DMS114 treated with DMSO at 0.1 percent for 48 hours (cell line): Measurements from ENCODE around the gene POLR2J.

Source experiments
- DNase-seq: peaks from one replicate; lab custom pipeline; 2025; ENCODE audit not compliant: unreplicated experiment; lab: John Stamatoyannopoulos, UW

The POLR2J gene

DNA sequence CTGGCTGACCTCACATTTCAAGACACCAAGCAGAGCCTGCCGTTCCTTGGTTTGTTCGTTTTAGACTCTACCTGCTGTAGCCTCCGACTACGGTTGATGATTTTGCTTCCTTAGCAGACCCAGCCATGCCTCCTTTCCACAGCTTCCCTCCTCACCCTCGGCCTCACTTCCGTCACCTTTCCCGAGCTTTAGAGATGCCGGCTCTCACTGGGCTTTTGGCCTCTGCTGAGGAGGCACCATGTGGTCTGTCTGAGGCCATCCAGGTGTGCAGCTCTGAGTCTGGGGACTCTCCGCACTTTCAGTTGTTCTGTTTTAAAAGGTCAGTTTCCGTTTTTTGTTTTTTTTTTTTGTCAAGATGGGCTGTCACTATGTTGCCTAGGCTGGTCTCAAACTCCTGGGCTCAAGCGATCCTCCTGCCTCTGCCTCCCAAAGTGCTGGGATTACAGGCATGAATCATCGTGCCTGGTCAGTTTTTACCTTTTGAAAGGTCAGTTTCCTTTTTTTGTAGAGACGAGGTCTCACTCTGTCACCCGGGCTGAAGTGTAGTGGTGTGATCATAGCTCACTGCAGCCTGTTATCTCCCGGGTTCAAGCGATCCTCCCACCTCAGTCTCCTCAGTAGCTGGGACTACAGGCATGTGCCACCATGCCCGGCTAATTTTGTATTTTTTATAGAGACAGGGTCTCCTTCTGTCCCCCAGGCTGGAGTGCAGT lies 33.6 kb downstream of the POLR2J start:
- no peak for DNase-seq

DNA sequence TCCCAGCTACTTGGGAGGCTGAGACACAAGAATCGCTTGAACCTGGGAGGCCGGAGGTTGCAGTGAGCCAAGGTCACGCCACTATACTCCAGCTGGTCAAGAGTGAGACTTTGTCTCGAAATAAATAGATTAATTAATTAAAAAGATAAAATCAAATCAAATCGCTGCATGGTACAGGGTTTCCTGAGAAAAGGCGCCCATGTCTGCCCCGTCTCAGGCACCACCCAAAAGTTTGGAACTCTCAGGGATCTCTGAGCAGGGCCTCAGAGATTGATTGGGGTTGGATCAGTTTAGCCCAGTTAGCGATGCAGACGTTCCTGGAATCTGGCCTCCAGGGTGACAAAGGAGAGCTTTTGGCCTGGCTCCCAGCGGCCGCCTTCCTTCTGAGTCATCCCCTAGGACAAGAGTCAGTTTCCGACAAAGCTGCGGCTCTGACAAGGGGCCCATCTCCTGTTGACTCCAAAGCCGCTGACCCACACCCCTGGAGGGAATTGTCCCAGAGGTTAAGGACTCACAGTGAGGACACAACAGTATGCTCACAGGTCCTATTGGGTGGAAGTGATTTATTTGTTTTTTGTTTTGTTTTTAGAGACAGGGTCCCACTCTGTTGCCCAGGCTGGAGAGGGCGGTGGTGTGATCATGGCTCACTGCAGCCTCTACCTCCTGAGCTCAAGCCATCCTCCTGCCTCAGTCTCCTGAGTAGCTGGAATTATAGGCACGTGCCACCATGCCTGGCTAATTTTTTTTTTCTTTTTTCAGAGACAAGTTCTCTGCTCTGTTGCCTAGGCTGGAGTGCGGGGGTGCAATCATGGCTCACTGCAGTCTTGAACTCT lies 38.5 kb downstream of the POLR2J start:
- DNase-seq, result no peak

DNA sequence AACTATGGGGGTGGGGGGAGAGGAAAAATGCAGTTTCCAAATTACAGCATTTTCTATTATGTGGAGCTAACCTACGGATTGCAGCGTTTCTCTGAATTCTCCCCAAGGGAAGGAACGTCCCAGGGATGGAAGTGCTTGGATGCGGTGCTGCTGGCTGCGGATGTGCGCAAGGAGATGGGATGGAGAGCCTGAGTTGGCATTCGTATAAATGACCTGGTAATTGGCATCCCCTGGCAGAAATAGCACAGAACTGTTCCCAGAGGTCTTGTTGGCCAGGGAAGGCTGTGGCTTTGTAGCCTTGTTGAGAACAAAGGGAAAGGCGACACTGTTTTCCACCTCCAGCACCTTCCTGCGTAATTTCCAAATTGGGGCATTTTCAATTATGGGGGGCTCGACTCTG lies 42.6 kb downstream of the POLR2J start:
- DNase-seq, result no peak

DNA sequence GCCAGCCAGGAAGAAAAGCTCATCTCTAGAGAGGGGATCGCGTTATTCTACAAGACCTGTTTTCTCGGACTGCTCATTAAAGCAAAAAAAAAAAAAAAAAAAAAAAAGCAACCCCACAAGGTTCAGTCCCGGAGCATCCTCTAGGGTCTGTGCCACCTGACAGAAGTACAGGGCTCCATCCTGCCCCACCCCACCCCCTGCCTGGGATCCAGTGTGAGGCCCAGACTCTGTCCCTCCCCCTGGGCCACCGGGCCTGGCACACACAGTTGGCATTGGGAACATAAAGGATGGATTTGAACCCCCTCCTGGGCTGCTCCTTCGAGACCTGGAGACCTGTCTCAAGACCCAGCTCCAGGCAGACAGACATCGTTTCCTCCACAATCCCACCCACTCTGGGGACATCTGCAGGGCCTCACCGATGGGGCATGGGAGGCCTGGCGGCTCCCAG lies 44.7 kb downstream of the POLR2J start:
- no peak for DNase-seq

DNA sequence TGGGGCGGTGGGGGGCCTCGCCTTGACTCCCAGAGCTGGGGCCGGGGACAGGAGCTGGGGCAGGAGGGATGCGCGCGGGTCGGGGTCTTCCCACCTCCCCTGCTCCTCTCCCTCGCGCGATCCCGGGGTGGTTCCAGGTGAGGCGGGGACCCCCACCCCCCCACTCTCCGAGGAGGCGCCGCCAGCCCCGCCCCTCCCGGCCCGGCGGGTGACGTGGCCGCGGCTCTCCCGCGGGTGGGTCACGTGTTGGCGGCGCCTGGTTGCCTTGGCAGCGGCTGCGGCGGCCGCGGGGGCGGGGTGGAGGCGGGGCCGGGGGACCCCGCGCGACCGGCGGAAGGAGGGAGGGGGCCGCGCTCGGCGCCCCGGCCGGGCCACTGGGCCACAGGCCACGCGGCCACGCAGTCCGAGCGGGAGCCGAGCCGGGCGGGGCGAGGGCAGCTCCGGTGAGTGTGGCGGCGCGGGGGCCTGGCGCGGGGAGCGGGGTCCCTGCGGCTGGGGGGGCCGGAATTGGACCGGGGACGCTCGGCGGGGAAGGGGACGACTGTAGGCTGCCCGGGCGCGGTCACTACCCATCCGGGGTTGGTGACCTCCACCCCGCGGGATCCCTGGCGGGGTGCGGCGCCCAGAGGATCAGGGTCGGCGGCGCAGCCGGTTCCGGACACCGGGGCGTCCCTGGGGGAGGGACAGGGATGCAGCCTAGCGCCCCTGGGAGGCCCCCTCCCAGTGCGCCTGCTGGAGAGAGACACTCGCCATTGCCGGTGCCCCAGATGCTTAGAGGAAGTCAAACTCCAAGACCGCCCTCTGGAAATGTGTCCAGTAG lies 45.3 kb downstream of the POLR2J start, which contains the start of gene ORAI2:
Gene ORAI2, plus strand, starts transcription at position 357 of the 820 bp plus-strand sequence. CDS start 5,382 bp downstream, outside the sequence.
- DNase-seq, result no peak

DNA sequence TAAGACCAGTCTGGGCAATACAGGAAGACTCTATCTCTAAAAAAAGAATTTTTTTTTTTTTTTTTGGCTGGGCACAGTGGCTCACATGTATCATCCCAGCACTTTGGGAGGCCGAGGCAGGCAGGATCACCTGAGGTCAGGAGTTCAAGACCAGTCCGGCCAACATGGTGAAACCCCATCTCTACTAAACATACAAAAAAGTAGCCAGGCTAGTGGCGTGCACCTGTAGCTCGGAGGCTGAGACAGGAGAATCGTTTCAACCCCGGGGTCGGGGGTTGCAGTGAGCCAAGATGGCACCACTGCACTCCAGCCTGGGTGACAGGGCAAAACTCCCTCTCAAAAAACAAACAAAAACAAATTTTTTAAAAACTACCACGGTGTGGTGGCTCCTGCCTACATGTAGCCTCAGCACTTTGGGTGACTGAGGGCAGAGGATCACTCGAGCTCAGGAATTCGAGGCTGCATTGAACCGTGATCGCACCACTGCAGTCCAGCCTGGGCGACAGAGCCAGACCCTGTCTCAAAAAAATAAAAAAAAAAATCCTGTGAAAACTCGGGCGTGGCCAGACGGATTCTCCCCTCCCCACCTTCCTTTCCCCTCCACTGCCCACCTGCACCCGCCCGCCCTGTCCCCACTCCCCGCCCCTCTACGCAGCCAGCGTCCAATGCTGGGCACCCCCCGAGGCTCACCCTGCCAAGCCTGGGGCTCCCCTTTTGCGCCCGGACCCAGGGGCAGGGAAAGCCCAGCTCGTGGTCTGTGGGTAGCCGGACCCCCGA lies 46.1 kb downstream of the POLR2J start:
- DNase-seq, result no peak

DNA sequence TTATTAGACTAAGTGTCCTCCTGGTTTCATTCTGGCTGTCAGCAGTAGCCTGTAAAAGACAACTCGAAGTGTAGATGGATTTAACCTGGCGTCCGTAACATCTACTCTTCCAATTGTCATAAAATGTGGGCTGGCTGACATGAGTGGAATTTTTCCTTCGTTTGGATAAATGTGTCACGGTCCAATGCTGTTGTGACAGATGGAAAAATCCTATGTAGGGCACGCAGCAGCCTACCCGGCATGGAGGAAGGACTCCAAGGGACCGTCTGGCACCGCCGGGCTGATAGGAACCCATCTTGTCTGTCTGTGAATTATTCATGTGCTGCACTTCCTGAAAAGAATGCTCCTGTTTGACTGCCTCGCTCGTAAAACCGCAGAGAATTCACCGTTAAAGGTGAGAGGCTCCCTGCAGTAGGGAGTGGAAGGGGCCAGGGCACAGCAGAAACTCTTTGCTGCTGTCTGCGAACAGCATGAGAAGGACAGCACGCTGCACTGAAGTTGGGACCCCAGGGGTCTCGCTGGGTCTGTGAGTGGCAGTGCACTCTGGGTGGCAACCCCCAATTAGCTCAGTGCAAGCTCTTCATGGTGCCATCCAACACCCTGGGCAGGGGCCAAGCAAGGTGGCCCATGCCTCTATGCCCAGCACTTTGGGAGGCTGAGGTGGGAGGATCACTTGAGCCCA lies 47.0 kb downstream of the POLR2J start:
- DNase-seq, result no peak

DNA sequence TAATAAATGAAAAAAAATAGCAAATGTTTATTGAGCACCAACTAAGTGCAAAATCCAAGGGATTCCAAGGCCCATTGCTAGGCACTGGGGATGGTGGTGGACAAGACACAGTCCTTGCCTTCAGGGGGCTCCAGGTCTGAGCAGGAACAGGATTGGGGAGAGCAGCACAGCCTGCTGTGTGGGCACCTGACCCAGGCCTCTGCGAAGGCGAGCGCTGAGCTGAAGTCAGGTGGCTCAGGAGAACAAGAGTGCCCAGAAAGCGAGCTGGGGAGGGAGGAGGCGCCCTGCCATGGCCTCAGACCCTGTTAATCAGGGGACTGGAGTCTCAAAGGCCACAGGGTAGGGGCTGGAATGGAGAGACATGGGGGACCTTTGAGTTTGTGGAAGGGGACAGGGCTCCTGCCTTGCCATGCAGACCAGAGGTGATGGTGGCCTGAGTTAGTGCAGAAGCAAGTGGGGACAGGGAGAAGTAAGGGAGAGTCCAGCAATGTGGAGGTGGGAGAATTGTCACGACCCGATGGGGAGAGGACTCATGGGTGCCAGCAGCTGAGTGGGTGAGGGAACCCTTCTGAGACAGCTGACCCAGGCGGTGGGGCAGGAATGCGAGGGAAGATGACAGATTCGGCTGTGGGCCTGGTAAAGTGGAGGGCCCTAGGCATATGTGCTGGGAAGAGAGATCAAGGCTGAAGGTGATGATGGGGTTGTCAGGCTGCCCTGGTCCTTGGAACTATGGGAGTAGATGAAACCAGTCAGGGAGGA lies 49.4 kb downstream of the POLR2J start:
- DNase-seq, result no peak

DNA sequence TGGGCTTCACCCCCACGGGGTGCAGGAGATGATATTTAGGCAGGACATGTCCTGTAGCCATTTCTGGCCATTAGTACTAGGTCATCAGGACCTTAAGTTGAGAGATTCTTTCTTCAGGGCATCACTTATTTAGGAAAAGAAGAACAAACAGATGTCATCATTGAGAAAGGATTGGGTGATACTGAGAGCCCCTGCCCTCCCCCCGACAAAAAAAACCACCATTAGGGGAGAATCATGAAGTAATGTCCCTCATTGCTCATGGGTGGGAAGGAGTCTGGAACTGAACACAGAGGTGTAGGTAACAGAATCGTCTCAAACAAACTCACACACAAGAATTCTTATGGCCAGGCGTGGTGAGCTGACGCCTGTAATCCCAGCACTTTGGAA lies 51.7 kb downstream of the POLR2J start:
- DNase-seq, result no peak

DNA sequence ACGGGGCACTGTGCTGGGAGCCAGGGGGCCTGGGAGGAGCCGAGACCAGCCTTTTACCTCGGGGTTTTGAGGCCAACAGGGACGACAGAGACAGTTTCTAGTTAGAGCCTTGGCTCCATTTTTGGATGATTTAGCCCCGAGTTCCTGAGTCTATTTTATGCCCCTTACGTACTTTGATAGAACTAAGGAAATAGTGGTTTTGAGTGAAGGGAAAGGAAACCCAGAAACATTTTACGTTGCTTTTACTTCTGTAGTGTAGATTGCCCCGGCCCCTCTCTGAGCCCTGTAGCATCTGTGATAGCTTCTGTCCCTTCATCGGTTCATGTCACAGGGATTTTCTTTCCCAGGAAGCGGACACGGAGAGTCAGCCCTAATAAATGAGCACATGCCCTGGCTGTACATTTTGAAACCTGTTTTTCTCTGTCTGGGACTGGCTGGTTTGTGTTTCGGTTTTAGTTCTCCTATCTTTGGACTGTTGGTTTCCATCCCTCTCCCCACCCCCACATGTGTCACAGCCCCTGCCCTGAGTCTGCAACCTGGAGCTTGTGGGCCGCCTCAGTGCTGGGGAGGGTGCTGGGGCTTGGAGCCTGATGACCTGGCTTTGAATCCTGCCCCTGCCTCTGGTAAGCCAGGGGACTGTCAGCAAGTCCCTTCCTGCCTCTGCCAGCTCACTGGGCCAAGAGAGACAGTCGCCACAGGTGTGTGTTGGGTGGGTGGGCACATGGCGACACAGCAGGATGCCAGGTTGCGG lies 52.3 kb downstream of the POLR2J start:
- no peak for DNase-seq

DNA sequence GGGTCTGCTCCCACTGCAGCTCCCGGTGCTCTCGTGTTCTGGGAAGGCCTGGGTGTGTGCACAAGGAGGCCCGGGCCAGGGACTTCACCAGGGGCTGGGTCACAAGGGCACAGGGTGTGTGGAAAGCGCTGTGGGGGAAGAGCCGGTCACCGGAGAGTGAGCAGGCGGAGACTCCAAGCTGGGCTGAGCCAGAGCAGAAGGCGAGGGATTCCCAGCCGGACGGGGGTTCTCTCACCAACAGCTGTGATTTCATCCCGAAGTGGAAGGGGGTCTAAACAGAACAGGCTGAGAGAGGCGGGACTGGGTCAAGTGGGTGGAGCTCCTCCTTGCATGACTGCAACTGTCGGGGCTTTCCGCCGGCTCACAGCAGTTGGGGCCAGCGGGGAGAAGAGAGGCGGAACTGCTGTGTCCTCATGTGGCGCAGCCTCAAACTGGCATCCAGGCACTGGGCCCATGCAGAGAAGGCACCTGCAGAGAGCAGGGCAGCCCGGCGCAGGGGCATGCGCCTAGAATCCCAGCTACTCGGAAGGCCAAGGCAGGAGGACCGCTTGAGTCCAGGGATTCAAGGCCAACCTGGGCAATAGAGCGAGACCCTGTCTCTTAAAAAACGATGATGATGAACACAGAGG lies 53.0 kb downstream of the POLR2J start:
- no peak for DNase-seq

DNA sequence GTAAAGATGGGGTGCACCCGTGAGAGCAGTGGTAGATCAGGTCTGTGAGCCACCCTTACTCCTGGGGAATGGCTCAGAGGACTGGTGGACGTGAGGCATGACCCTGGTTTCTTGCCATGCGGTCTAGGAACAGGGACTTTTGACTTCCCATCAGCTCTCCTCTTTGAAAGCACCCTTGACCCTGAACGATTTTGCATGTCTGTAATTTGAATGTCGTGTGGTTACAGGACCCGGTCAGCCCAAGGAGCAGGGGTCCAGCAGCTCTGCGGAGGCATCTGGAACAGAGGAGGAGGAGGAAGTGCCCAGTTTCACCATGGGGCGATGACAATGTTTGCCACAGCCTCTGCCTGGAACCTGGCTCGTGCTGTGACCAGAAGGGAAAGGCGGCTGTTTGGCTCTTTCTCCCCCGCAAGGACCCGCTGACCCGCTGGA lies 53.9 kb downstream of the POLR2J start:
- no peak for DNase-seq

DNA sequence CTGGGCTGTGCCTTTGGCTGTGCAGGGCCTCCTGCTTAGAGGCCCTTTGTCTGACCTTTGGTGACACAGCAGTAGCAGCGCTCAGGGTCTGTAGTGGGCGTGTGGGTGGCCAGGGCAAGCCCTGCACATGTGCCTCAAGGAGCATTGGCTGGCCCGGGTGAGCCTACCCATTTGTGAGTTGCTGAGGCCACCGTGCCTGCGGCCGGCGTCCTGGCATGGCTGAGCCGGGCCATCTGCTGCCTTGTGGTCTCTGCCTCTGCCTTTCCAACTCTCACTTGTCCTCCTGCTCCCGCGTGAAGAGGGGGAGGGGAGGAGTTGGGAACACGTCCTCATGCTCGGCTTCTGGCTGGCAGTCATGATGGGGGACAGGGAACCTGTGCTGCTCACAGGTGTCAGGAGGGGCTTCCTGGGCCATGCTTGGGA lies 54.6 kb downstream of the POLR2J start:
- no peak for DNase-seq
